Ammon's horn (tissue), 1 donor: ENCODE measurements around the gene CCDC40.
A peak's percentile ranks its signal among the peaks of the same experiment; 100 is the strongest.
"Not testable (repeated sequence)": the region's sequence is repeated elsewhere in the genome, so short reads cannot be mapped to it uniquely, and the experiment has no call there.

Source experiments
- DNase-seq: peaks from one replicate; pipeline ENCODE4 v3.0.0-alpha.2; 2016; ENCODE audit warnings: low spot score

CCDC40 gene

DNA sequence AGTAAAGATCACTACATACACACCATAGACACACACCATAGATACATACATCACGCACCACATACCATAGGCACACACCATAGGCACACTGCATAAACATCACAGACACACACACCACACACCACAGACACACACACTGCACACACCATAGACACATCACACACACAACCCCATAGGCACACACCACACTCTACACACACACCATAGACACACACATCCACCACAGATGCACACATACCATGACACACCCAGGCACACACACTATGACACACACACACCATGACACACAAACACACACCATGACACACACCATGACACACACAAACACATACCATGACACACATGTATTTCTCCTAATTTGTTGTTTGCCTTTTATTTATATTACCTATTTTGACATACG is 14.8 kb upstream of the CCDC40 start:
- no peak for DNase-seq

DNA sequence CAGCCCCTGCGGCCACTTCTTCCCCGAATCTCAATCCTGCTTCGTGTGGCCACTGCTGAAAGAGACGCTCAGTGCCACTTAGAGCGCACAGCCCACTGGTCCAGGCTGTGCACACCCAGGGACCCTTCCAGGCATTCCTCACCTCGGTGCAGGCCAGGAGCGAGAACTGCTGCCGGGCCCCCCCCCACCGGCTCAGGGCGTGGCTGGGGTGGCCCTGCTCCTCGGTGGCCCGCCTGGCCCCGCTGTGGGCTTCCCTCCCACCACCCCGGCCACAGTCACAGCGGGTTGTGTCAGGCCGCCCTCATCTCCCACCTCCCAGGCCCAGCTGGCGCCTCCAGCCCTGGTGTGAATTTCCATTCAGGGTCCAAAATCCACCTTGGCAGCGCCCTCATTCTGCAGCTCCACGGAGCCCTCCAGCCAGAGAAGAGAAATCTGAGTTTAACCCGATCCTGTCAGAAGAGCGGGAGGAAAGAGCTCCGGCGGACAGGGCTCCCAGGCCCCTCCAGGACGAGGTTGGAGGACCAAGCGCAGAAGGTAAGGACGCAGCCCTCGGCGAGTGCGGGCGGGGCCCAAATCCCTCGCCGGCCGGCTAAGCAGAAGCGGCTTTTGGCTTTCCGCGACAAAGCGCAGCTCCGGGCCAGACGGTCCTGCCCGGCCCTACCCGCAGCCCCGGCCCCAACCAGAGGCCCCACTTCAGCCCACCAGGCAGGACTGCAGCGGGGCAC is 12.8 kb upstream of the CCDC40 start:
- no peak for DNase-seq

DNA sequence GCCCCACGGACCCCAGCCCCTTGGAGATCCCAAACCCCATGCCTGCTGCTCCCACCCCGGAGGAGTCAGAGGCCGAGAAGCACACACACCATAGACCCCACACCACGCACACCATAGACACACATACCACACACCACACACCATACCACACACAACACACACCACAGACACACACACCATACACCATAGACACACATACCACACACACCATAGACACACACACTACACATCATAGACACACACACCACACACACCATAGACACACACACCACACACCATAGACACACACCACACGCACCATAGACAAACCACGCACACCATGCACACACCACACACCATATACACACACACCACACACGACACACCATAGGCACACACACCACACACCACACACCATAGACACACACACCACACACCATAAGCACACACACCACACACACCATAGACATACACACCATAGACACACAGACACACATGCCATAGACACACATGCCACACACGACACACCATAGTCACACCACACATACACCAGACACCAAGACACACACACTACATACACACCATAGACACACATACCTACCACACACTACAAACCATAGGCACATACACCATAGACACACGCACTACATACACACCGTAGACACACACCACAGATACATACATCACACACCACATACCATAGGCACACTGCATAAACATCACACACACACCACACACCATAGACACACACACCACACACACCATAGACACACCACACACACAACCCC is 12.1 kb upstream of the CCDC40 start:
- no peak for DNase-seq

DNA sequence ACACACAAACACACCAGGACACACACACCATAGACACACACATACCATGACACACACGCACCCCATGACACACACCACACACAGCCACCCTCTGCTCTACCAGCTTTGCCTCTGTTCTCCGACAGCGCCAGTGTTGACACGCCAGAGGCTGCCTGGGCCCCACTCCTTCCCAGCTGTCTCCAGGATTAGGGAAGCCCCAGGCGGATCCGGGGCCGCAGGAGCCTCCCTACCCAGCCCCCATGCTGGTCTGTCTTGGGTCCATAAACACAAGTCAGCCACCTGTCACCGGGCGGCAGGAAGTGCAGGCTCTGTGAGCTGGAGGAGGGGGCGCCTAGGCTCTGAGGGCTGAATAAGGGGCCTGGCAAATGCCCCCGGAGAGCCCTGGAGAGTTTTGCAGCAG is 11.3 kb upstream of the CCDC40 start:
- DNase-seq: no peak

DNA sequence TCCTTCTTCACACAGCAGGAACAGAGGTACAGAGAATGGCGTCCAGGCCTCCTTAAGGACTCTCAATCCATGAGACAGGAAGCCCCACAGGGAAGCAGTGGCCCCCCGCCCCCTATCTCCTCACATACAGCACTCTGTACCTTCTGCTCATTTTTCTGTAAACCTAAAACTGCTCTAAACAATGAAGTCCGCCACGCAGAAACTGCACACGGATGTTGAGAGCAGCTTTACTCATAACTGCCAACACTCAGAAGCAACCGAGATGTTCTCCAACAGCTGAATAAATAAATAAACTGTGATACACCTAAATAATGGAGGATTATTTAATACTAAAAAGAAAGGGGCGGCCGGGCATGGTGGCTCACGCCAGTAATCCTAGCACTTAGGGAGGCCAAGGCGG is 10.6 kb upstream of the CCDC40 start:
- DNase-seq: no peak

DNA sequence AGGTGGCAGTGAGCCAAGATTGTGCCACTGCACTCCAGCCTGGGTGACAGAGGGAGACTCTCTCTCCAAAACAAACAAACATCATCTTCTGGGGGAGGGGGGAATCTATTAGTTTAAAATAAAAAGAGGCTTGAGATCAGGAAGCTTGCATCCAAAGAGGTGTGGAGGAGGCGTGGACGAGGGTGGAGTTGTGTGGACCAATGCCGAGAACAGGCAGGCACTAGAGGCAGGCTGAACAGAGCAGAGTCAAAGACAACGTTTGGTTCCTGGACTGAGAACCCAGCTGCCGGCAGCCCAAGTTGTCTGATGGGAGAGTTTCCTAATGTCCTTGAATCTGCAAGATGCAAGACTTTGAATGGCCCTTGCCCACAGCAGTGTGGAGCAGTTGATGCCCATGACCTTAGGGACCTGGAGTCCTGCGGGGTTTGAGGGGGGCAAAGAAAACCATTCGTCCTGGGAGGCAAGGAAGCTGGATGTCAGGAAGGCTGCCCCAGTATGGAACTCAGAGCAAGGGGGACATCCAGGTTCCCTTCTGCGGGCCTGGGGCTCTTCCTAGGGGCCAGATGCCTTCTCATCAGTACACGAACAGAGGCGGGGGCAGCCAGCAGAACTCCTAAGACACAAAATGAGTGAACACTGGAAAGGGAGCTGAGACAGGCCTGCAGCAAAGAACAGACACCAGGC is 9.9 kb upstream of the CCDC40 start:
- DNase-seq: no peak

DNA sequence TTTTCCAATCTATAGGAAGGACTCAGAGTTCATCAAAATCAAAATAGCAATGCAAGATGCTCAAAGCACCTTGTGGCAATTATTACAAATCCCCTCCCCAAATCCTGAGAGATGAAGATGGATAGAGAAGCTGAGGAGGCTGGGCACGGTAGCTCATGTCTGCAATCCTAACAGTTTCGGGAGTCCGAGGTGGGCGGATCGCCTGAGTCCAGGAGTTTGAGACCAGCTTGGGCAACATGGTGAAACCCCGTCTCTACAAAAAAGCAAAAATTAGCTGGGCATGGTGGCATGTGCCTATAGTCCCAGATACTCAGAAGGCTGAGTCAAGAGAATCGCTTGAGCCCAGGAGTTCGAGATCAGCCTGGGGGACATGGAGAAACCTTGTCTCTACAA is 9.4 kb upstream of the CCDC40 start:
- DNase-seq: no peak

DNA sequence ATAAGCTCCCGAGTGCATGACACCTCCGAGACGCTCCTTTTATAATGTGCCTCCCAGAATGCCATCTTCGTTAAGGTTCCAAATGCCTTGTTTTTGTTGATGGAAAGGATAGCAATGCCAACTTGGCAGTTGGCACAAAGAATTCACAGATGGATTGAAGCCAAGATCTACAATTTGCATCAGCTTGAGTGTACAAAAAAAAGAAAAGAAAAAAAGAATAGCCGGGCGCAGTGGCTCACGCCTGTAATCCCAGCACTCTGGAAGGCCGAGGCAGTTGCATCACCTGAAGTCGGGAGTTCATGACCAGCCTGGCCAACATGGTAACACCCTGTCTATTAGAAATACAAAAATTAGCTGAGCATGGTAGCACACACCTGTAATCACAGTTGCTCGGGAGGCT is 8.4 kb upstream of the CCDC40 start:
- DNase-seq: no peak

DNA sequence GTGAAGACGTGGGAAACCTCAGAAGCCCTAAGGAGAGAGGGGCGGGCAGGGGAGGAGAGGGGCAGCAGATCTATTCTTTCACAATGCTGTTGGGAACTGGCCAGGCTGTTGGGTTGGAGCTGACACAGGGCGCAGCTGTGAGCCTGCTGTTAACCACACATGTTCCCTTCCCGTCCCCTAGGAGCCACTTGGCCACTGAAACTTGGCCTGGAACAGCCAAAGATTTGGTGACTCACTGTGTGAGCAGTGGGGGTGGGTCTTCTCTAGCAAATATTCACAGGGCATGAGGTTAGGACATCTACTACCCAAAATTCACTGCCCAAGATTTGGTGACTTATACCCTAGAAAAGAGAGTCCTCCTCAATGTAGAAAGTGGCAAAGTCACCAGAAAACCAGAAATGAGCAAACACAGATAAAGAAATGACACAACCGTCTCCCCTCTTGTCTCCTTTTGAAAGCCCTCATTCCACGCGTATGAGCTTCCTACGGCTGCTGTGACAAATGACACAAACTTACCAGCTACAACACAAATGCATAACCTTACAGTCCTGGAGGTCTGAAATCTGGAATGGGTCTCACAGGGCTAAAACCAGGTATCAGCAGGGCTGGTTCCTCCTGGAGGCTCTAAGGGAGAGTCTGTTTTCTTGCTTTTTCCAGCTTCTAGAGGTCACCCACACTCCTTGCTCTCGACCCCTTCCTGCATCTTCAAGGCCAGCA is 7.0 kb upstream of the CCDC40 start:
- DNase-seq: peak; percentile 45

DNA sequence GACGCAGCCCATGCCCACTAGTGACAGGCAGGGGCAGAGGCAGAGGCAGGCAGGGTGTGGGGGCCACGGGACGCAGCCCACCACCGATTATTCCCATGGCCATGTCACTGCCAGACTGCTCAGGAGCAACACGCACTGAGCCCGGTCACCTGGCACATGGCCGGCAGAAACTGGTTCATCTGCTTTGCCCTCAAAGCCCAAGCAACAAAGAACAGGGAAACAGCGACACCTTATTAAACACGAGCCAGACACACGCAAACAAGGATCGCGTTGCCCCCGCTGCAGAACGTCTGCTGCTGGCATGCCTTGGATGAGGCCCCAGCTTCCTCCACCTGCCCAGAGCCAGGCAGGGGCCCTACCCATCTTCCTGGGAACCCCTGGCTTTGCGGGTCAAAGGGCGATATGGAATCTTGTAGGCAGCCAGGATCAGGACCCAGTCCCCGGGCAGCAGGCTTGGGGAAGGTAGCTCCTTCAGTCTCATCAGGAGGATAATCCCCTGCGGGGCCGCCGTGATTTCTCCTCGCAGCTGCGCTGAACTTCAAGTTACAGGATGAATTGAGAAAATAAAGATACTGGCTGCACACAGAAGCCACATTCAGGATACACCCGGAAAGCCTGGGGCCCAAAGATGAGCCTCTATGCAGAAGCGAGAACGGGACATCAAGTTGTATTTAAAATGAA is 5.6 kb upstream of the CCDC40 start:
- no peak for DNase-seq

DNA sequence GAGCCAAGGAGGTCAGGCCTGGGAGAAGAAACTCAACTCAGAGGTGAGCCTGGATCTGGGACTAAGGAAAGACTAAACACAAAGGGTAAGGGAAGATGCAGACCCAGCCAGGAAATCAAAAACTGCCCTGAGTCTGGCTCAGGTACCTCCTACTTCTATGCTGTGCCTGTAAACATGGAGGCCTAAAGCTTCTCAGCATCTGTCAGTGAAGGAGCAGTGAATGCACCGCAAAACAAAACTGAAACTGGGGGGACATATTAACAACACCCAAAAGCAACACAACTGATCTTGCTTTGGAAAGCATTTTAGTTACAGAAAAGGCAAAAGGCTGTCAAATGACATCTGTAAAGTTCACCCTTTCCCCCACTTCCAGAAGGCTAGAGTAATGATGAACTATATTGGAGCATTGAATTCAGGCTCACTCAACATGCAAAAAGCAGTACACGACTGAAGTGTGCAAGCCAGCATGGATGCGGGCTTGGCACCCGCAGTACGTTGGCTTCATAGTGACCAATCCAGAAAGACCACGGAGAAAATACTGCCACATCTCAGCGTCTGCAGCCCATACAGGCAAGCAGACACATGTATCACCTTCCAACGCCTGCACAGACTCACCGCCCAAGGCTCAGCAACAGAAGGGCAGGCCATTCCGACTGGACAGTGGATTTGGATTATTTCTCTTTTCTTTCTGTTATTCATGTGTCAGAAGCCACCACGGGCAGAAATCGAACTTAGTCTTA is 4.6 kb upstream of the CCDC40 start:
- no peak for DNase-seq

DNA sequence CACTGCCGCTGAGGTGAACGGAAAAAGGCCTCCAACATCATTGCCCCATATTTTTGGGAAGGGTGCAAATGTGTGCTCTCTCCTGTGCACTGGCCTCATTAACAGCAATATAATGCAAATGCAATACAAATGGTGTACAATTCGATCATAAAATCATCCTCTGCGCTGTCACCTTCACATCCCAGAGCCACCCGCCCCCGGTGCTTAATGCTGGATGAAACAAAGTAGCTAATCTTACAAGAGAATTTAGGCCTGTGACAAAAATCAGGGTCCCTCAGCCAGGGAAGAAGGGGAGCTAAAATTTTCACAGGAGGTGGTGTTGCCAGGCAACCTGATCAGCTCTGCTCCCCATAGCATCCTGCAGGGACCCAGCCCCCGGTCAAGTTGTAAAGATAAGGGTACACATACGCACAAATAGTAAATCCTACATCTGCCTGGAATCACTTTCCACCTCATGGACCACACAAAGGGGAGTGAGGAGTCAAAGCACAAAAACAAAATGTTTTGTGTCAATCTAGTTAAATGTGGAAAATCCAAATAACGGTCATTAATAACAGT is 3.7 kb upstream of the CCDC40 start:
- no peak for DNase-seq

DNA sequence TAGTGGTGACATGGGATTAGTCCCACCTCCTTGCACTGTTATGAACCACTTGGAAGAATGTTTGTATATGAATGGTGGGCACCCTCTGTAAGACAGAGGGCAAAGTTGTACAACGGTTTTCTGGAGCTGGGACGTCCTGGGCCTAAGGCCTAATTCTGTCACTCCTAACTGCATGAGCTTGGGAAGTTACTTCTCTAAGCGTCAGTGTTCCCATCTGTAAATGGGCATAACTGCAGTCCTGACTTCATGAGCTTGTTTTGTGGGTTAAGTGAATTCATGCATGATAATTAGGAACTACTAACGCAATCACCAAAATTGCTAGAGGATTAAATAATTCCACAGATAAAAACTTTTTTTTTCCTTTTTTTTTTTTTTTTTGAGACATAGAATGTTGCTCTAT is 2.6 kb upstream of the CCDC40 start:
- no peak for DNase-seq

DNA sequence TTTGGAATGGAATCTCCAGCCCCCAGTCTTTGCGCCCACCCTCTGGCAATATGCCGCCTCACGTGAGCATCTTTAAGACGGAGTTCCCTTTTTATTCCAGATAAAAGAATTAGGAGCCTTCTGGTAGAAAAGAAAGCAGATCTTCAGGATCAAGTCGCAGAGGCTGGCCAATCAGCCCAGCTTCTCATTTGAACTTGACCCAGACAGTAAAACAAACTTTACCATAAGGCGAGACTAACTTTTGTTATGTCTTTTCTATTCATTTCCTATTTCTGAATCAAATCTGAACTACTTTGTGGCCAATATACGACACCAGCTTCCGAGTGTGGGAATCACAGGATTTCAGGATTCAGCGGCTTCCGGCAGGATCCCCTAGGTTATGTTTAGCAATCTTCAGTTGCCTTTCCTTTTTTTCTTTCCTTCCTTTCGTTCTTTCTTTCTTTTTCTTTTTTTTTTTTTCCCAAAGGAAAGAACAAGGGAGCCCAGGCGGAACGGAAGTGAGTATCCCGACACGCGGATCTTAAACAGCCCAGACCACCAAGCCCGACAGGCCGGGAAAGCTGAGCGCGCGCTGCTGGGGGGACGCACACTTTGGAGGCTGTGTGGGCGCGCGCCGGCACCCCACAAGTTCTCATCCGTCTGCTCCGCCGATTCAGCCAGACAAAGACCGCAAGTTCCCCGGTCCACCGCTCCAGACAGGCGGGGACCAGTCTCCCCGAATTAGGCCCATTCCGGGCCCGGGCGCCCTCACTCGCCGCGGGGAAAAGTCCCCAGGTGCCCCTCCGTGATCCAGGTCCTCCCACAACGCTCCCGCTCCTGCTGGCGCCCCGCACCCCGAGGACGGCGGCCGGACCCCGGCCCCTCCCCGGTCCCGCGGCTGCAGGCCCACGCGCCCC is 1.4 kb upstream of the CCDC40 start:
- DNase-seq: no peak

DNA sequence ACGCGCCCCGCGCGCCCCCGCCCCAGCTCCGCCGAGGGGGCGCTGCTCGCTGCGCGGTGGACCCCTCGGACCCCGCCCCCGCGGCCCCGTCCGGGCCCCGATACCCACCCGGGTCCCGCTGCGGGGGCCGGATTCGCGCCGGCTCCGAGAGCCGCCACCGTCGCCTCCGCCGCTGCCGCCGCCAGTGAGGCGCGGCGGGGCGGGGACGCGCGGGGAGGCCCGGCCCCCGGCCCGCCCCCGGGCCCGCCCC is 830 bp upstream of the CCDC40 start, which contains the start of gene TBC1D16:
TSS of gene TBC1D16 (minus strand) at position 186 of the 250 bp plus-strand sequence. CDS start 22,325 bp downstream, outside the sequence.
- no peak for DNase-seq

DNA sequence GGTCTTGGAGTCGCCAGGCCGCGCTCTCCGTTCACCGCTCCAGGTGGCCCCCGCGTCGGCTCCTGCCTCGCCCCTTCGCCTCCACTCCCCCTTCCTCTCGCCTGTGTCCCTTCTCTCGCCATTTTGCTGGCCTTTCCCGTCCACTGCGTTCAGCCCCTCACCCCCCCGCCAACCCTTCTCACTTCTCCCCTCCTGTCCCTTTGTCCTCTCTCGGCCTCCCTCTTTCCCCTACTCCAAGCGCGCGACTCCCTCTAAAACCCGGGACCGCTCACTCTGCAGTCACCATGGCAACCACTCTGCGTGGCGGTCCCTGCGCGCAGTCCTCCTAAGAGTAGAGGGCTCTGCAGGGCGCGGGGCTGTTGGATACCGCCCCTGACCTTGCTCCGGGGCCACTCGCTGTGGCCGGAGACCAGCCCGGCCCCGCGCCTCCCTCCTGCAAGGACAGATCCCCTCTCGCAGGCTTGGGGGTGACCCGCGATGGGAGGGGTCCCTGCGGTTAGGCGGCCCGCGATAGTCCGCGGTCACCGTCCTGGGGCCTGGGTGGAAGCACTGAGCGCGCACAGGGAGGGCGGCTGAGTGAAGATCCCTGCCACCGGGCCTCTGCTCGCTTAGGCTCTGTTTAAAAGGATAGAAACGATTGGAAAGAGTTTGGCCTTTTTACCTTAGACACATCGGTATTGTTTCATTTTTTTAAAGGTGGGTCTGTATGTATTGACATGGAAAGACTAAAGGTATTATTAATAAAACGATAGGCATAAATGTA is 454 bp downstream of the CCDC40 start:
- DNase-seq: peak; percentile 64

DNA sequence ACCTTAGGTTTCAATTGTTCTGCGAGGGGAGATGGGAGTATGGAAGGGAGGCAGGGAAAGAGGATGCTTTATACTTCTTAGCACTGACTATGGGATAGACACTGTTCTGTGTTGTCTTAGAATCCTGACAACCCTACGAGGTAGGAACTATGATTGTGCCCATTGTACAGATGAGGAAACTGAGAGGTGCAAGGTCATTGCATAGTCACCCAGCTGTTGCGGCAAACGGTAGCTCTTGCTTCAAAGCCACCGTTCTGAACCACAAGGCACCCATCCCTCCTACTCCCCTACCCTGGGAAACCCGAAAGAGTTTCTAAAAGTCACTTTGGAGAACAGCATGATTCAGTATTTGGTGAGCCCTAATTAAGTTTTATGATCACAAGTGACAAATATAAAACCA is 7.5 kb downstream of the CCDC40 start:
- no peak for DNase-seq

DNA sequence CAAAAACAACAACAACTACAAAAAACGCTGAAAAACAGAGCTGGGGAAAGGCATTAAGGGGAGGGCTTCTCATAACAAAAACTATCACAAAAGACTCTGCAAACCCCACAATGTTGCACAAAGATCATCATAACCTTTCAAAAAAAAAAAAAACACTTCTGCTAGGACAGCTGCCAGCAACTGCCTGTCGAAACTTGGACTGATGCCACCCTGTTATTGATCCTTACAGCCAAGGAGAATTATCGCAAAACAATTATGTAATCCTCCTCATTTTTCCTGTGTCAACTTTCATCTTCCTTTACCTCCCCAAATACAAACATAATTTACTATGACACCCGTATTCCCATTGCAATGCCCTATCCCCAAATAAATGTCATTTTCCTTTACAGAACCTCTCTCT is 9.3 kb downstream of the CCDC40 start:
- no peak for DNase-seq

DNA sequence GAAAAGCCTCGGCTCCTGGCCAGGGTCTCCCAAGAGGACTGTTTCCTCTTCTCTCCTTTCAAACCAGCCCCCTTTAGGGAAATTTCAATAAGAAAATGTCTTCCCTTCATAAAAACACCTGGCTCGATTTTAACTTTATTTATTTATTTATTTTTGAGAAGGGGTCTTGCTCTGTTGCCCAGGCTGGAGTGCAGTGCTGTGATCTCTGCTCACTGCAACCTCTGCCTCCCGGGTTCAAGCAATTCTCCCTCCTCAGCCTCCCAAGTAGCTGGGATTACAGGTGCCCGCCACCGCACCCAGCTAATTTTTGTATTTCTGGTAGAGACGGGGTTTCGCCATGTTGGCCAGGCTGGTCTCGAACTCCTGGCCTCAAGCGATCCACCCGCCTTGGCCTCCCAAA is 10.3 kb downstream of the CCDC40 start:
- not testable (repeated sequence) for DNase-seq
